Sciatic nerve (tissue), 1 donor: ENCODE results near the gene CHI3L1. TPM values are rescaled to one million over a fixed set of nuclear protein-coding genes. Genes with fewer than 3 reads are reported as not detected.

Source experiments
- total RNA-seq: library from RNA; stranded (reverse); fragmentation: NEBNext Ultra II Directional; extraction: Animal tissue kit (Norgen Biotek cat#: 25700); gene quantifications from one replicate; pipeline ENCODE4 v1.2.1, GENCODE V29; 2021
- donor health status: DM: no; HTN: no; CAD: no.

Gene CHI3L1
- total RNA-seq, 1 donor from 2014 or later: 37.0 TPM

Other genes starting within 250 kb of the CHI3L1 start
- gene ADIPOR1, start 228.4 kb downstream of the CHI3L1 start, total RNA-seq: 83.8 TPM
- gene CYB5R1, start 219.4 kb downstream of the CHI3L1 start, total RNA-seq: 49.8 TPM
- 40.3 TPM for gene TMEM183A, start 179.3 kb downstream of the CHI3L1 start, total RNA-seq
- 3.1 TPM for gene PPFIA4, start 160.2 kb downstream of the CHI3L1 start, total RNA-seq
- not detected for gene MYOG, start 100.7 kb downstream of the CHI3L1 start, total RNA-seq
- 1.8 TPM for gene ADORA1, start 59.0 kb downstream of the CHI3L1 start, total RNA-seq
- not detected for gene MYBPH, start 10.9 kb downstream of the CHI3L1 start, total RNA-seq
- gene CHIT1, start 43.0 kb upstream of the CHI3L1 start, total RNA-seq: 0.22 TPM
- gene BTG2, start 118.8 kb upstream of the CHI3L1 start, total RNA-seq: 83.5 TPM
- gene FMOD, start 164.4 kb upstream of the CHI3L1 start, total RNA-seq: 126 TPM